Calu3 (cell line): ENCODE data around the gene MED12L. TPM values are rescaled to one million over a fixed set of nuclear protein-coding genes. Genes with fewer than 3 reads are reported as not detected.

Experiments
- BruUV-seq: library from RNA; stranded (reverse); fragments of 400-500 nt; replicated peaks from 2 replicates; lab custom pipeline; 2021; lab: Mats Ljungman, UMichigan
- CTCF ChIA-PET: fragments of 300-600 bp; sonication (Branson Sonifier 250); formaldehyde crosslinking; loops from one replicate; lab custom pipeline; 2022; ENCODE audit warnings: antibody characterized with exemption; lab: Charles Lee
- DNase-seq: peaks from one replicate; pipeline ENCODE4 v3.0.0; 2022
- H3K27ac Mint-ChIP-seq: one replicate; pipeline ENCODE4 v1.8.0; 2022; ENCODE audit warnings: mixed read lengths; ENCODE audit not compliant: unreplicated experiment
- H3K27me3 Mint-ChIP-seq: one replicate; pipeline ENCODE4 v1.8.0; 2022; ENCODE audit warnings: mixed read lengths; ENCODE audit not compliant: unreplicated experiment
- H3K36me3 Mint-ChIP-seq: one replicate; pipeline ENCODE4 v1.8.0; 2022; ENCODE audit warnings: mild to moderate bottlenecking, moderate library complexity, mixed read lengths; ENCODE audit not compliant: insufficient read depth, unreplicated experiment
- H3K4me1 Mint-ChIP-seq: one replicate; pipeline ENCODE4 v1.8.0; 2022; ENCODE audit warnings: mild to moderate bottlenecking, low read depth, mixed read lengths; ENCODE audit not compliant: unreplicated experiment
- H3K4me3 Mint-ChIP-seq: one replicate; pipeline ENCODE4 v1.8.0; 2022; ENCODE audit warnings: mild to moderate bottlenecking, low read depth, moderate library complexity, mixed read lengths; ENCODE audit not compliant: unreplicated experiment
- H3K9me3 Mint-ChIP-seq: one replicate; pipeline ENCODE4 v1.8.0; 2022; ENCODE audit warnings: low read depth, mixed read lengths; ENCODE audit not compliant: unreplicated experiment
- CTCF ChIP-seq: fragments of 200-600 bp; IDR thresholded peaks from one replicate; pipeline ENCODE4 v1.8.0; 2022; ENCODE audit warnings: antibody characterized with exemption; ENCODE audit not compliant: unreplicated experiment
- intact Hi-C: fragments of 100-400 bp; cut with micrococcal nuclease; formaldehyde crosslinking; loops from one replicate; pipeline ENCODE4 v1.10.0; 2022; ENCODE audit not compliant: unreplicated experiment
- total RNA-seq: library from RNA; stranded (reverse); gene quantifications from 2 replicates; pipeline ENCODE4 v1.2.3, GENCODE V29; 2022

MED12L gene
- total RNA-seq, 1 experiment from 2014 or later, result 4.6 TPM

- DNase-seq, result no peak
- Mint-ChIP-seq H3K27me3 (peaks cover 61% of the 10 kb centered on the region), H3K4me3 (no peak overlapping the region), H3K36me3 (no peaks in the 10 kb centered on the region), H3K9me3 (no peaks in the 10 kb centered on the region), H3K4me1 (no peaks in the 10 kb centered on the region), H3K27ac (no peak overlapping the region)
- TF ChIP-seq CTCF, result no peak
- BruUV-seq, result no TSS peak
- intact Hi-C loops, result no loop called here
- CTCF ChIA-PET, result no interaction called here
These were observed 16.0 kb downstream of the MED12L start for GRCh38 chr3:151101270-151101969.

- BruUV-seq, result no TSS peak
- no peaks in the 10 kb centered on the region for H3K9me3 Mint-ChIP-seq
- intact Hi-C loops, result no loop called here
- no peak for TF ChIP-seq CTCF
- no peak for DNase-seq
- CTCF ChIA-PET, result interaction anchor here (1.3 kb wide), 1 partner anchor 8 kb away, joined by 3 read pairs; no protein-coding TSS in a partner anchor
- no peak overlapping the region for H3K4me3 Mint-ChIP-seq
- H3K27me3 Mint-ChIP-seq, result peaks cover 15% of the 10 kb centered on the region
- H3K27ac Mint-ChIP-seq, result no peak overlapping the region
- H3K4me1 Mint-ChIP-seq, result peaks cover 6% of the 10 kb centered on the region
- H3K36me3 Mint-ChIP-seq, result no peaks in the 10 kb centered on the region
These were observed 20.8 kb downstream of the MED12L start for GRCh38 chr3:151106311-151106710.

GRCh38 chr3:151107177-151107576, 21.7 kb downstream of the MED12L start:
- no peak for TF ChIP-seq CTCF
- BruUV-seq, result no TSS peak
- CTCF ChIA-PET, result interaction anchor here (0.7 kb wide), 1 partner anchor 58 kb away, joined by 6 read pairs; no protein-coding TSS in a partner anchor
- H3K27me3 Mint-ChIP-seq, result peaks cover 6% of the 10 kb centered on the region
- H3K36me3 Mint-ChIP-seq, result no peaks in the 10 kb centered on the region
- peaks cover 6% of the 10 kb centered on the region for H3K4me1 Mint-ChIP-seq
- DNase-seq, result no peak
- intact Hi-C loops, result no loop called here
- H3K9me3 Mint-ChIP-seq, result no peaks in the 10 kb centered on the region
- H3K4me3 Mint-ChIP-seq, result no peak overlapping the region
- no peak overlapping the region for H3K27ac Mint-ChIP-seq

- H3K27me3 Mint-ChIP-seq, result peaks cover 5% of the 10 kb centered on the region
- CTCF ChIA-PET, result interaction anchor here (0.7 to 1.1 kb wide), 2 partner anchors 22 to 59 kb away, joined by 4 to 6 read pairs; no protein-coding TSS in a partner anchor
- no peak overlapping the region for H3K27ac Mint-ChIP-seq
These were observed 22.2 kb downstream of the MED12L start for GRCh38 chr3:151107701-151108100.

More at GRCh38 chr3:151107701-151108100, 22.2 kb downstream of the MED12L start:
- Mint-ChIP-seq H3K4me1 (peaks cover 6% of the 10 kb centered on the region), H3K9me3 (no peaks in the 10 kb centered on the region), H3K36me3 (no peaks in the 10 kb centered on the region), H3K4me3 (no peak overlapping the region)
- DNase-seq, result no peak
- no peak for TF ChIP-seq CTCF
- BruUV-seq, result no TSS peak
- intact Hi-C loops, result no loop called here
